Measurements from ENCODE around the gene HEXIM2. TPM values are rescaled to one million over a fixed set of nuclear protein-coding genes. Genes with fewer than 3 reads are reported as not detected.
A peak's percentile ranks its signal among the peaks of the same experiment; 100 is the strongest.

Gene HEXIM2
- total RNA-seq, 1 experiment from 2014 or later: 12.5 TPM

DNA sequence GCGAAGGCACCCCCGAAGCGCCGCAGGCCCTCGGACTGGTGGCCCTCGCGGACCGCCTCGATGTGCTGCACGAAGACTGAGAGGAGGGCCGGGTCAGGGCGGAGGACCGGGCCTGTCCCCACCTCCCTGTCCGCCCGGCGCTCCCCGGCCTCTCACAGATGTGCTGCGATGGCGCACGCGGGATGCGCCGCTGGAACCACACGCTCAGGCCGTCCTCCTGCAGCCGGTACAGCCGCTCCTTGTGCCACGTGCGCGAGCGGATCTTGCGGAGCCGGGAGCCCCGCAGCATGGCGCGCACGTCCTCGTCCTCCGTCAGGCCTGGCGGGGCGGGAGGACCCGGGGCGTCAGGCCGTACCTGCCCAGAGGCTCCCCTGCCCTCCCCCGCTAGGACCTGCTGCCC is 40.6 kb upstream of the HEXIM2 start:
- no peak overlapping the region for H3K27ac ChIP-seq (ENCODE audit: insufficient read length, low read depth, low read length)
- H3K79me2 ChIP-seq (ENCODE audit: insufficient read depth, low read length): no peaks in the 10 kb centered on the region
- H3K4me1 ChIP-seq (ENCODE audit: insufficient read depth, low read length): no peaks in the 10 kb centered on the region
- H2BK120ac ChIP-seq (ENCODE audit: low read depth, low read length, poor library complexity, severe bottlenecking): no peak overlapping the region
- no peak overlapping the region for H3K23ac ChIP-seq (ENCODE audit: insufficient read length, low read depth, low read length)
- no peaks in the 10 kb centered on the region for H3K9me3 ChIP-seq (ENCODE audit: control insufficient read depth, low read depth, low read length)
- no peak overlapping the region for H3K9ac ChIP-seq (ENCODE audit: extremely low read depth, insufficient read length, low read length)
- no peak overlapping the region for H4K91ac ChIP-seq (ENCODE audit: insufficient read length, low read depth, low read length)
- no peak overlapping the region for H2AFZ ChIP-seq (ENCODE audit: low read length)
- no peak overlapping the region for H3K56ac ChIP-seq (ENCODE audit: insufficient read length, low read depth, low read length)
- peak; percentile 74 for DNase-seq
- H2BK12ac ChIP-seq (ENCODE audit: insufficient read length, low read depth, low read length): no peak overlapping the region
- no peaks in the 10 kb centered on the region for H4K20me1 ChIP-seq (ENCODE audit: control insufficient read depth, insufficient read depth, insufficient read length)
- H3K23me2 ChIP-seq (ENCODE audit: insufficient read length, low read depth, low read length, poor library complexity, severe bottlenecking): no peaks in the 10 kb centered on the region
- H4K5ac ChIP-seq (ENCODE audit: insufficient read length, low read depth, low read length): no peak overlapping the region
- H4K8ac ChIP-seq (replicated peaks; ENCODE audit: insufficient read length, low read depth, low read length): no peak overlapping the region
- H3K4me1 Mint-ChIP-seq: peaks cover 5 to 12% of the 10 kb centered on the region in 2 experiments
- no peak overlapping the region for H2BK5ac ChIP-seq (ENCODE audit: insufficient read length, low read length)
- TF ChIP-seq, protein P1, sequence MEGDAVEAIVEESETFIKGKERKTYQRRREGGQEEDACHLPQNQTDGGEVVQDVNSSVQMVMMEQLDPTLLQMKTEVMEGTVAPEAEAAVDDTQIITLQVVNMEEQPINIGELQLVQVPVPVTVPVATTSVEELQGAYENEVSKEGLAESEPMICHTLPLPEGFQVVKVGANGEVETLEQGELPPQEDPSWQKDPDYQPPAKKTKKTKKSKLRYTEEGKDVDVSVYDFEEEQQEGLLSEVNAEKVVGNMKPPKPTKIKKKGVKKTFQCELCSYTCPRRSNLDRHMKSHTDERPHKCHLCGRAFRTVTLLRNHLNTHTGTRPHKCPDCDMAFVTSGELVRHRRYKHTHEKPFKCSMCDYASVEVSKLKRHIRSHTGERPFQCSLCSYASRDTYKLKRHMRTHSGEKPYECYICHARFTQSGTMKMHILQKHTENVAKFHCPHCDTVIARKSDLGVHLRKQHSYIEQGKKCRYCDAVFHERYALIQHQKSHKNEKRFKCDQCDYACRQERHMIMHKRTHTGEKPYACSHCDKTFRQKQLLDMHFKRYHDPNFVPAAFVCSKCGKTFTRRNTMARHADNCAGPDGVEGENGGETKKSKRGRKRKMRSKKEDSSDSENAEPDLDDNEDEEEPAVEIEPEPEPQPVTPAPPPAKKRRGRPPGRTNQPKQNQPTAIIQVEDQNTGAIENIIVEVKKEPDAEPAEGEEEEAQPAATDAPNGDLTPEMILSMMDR (conservative IDR thresholded peaks at IDR 0.05): no peak
- H2BK15ac ChIP-seq (ENCODE audit: low read depth, low read length): no peak overlapping the region
- no peaks in the 10 kb centered on the region for H3K9me3 Mint-ChIP-seq
- no peak overlapping the region for H3K18ac ChIP-seq (ENCODE audit: insufficient read length, low read depth, low read length)
- no peak overlapping the region for H2BK20ac ChIP-seq (ENCODE audit: low read depth, low read length, poor library complexity, severe bottlenecking)
- no peak overlapping the region for H3K14ac ChIP-seq (ENCODE audit: insufficient read depth, low read length)
- H2AK5ac ChIP-seq (ENCODE audit: insufficient read length, low read length): no peak overlapping the region
- no peaks in the 10 kb centered on the region for H3K27me3 Mint-ChIP-seq (ENCODE audit: low read depth)
- no CpG with 5 or more reads among the region's 45 CpGs for WGBS (ENCODE audit: extremely low coverage, insufficient read length, low lambda C conversion rate)
- no peak overlapping the region for H3K27ac Mint-ChIP-seq
- H3K36me3 Mint-ChIP-seq (ENCODE audit: insufficient read depth in 1 of 3, low read depth in 3 of 3): no peaks in the 10 kb centered on the region; a peak in 5 of 7 replicates
- no peaks in the 10 kb centered on the region for H3K79me1 ChIP-seq (ENCODE audit: insufficient read depth, low read depth, low read length, poor library complexity, severe bottlenecking)
- H3K4ac ChIP-seq (ENCODE audit: low read depth, low read length): no peak overlapping the region
- no peak overlapping the region for H3K4me2 ChIP-seq (ENCODE audit: insufficient read depth, insufficient read length, low read length)
- H3K27me3 ChIP-seq (ENCODE audit: insufficient read depth, low read length): no peaks in the 10 kb centered on the region
- no peak overlapping the region for H3T11ph ChIP-seq (ENCODE audit: low read length)
- H3K4me3 Mint-ChIP-seq: no peak overlapping the region
